ENCODE measurements around the gene AP4M1.

The AP4M1 gene, protein sequence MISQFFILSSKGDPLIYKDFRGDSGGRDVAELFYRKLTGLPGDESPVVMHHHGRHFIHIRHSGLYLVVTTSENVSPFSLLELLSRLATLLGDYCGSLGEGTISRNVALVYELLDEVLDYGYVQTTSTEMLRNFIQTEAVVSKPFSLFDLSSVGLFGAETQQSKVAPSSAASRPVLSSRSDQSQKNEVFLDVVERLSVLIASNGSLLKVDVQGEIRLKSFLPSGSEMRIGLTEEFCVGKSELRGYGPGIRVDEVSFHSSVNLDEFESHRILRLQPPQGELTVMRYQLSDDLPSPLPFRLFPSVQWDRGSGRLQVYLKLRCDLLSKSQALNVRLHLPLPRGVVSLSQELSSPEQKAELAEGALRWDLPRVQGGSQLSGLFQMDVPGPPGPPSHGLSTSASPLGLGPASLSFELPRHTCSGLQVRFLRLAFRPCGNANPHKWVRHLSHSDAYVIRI

GRCh38 chr7:100101016-100101862 is at the start of gene AP4M1, which contains the start of gene MCM7:
AP4M1 (plus strand) TSS chr7:100101643; CDS start chr7:100101715, 72 bp downstream.
MCM7 (minus strand) TSS chr7:100101397; CDS start chr7:100101294, 103 bp downstream.
- peak; percentile 100 for DNase-seq (ENCODE audit: low spot score)

DNA sequence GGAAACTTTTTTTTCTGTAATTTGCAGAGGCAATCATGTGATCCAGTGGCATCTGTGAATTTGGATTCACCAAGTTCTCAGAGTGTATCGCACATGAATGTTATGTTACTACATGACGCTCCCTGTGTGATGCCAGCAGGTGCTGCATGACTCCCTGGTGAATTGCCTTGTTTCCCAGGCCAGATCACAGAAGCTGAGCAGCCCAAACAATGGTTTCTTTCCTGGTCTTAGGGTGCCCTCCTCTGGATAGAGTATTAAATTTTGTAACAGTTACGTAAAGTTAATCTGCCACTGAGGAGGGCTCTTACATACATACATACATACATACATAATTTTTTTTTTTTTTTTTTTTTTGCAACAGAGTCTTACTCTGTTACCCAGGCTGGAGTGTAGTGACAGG is 48.2 kb upstream of the AP4M1 start:
- DNase-seq (ENCODE audit: low spot score), result peak; percentile 89

DNA sequence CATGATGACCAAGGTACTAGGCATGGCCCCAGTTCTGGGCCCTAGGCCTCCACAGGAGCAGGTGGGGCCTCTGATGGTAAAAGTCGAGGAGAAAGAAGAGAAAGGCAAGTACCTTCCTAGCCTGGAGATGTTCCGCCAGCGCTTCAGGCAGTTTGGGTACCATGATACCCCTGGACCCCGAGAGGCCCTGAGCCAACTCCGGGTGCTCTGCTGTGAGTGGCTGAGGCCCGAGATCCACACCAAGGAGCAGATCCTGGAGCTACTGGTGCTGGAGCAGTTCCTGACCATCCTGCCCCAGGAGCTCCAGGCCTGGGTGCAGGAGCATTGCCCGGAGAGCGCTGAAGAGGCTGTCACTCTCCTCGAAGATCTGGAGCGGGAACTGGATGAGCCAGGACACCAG is 44.4 kb upstream of the AP4M1 start:
- DNase-seq (ENCODE audit: low spot score), result no peak

DNA sequence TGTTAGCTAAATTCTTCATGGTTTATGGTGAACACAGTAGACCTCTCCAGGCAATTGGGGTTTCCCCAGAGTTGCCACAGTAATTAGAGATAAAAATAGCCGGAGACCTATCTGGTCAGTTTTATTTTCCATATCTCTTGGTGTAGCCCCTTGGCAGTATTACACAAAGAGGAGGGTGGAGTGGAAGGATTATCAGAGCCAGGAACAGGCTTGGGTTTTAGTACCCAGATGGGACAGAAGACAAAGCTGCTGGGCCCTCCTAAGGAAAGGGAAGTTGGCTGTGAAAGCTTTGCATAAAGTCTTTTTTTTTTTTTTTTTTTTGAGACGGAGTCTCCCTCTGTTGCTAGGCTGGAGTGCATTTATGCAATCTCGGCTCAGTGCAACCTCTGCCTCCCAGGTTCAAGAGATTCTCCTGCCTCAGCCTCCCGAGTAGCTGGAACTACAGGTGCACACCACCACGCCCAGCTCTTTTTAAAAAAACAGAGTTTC is 42.1 kb upstream of the AP4M1 start:
- DNase-seq (ENCODE audit: low spot score), result no peak

GRCh38 chr7:100061518-100062193 is 39.8 kb upstream of the AP4M1 start:
- DNase-seq (ENCODE audit: low spot score), result no peak

DNA sequence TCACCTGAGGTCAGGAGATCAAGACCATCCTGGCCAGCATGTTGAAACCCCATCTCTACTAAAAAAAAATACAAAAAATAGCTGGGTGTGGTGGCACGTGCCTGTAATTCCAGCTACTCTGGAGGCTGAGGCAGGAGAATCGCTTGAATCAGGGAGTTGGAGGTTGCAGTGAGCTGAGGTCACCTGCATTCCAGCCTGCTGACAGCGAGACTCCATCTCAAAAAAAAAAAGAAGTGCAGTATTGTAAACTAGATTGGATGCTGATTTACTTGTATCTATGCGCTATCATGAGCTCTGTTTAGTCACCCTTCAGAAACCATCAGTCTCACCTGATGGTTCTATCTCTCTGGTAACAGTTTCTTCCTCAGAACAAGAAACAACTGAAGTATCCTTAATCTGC is 38.1 kb upstream of the AP4M1 start:
- DNase-seq (ENCODE audit: low spot score), result no peak

DNA sequence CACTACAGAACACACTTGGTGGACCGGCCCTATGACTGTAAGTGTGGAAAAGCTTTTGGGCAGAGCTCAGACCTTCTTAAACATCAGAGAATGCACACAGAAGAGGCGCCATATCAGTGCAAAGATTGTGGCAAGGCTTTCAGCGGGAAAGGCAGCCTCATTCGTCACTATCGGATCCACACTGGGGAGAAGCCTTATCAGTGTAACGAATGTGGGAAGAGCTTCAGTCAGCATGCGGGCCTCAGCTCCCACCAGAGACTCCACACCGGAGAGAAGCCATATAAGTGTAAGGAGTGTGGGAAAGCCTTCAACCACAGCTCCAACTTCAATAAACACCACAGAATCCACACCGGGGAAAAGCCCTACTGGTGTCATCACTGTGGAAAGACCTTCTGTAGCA is 37.3 kb upstream of the AP4M1 start:
- no peak for DNase-seq (ENCODE audit: low spot score)

DNA sequence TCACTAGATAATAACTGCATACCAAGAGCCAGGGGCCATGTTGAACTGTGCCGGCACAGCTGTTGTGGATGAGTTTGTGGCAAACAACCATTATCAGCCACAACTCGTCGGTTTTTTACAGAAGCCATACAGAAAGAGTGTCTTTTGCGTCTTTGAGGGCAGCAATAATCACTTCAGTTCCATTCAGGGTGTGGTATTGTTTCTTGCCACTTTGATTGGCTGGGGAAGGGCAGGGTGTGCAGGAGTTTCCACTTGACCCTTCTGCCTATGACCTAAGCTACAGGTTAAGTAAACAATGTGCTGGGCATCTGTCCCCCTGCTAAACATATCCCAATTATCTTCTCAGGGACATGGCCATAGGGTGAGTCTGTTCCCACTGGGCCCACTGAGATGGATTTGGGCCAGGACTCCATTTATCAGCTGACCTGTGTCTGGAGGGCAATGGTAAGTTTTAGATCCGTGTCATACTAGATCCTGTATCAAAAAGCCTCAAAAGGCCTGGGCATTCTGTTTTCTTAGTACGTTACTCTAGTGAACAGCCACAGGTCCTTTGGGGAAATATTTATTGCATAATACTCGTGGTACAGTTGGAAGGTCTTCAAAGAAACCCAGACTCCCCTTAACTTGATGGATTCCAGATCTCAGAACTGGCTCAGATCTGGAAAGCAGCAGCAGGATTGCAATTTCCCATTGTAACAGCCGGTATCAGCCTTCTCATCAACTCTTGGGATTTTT is 35.8 kb upstream of the AP4M1 start:
- DNase-seq (ENCODE audit: low spot score), result no peak

GRCh38 chr7:100066953-100067352 is 34.5 kb upstream of the AP4M1 start:
- DNase-seq (ENCODE audit: low spot score), result no peak

DNA sequence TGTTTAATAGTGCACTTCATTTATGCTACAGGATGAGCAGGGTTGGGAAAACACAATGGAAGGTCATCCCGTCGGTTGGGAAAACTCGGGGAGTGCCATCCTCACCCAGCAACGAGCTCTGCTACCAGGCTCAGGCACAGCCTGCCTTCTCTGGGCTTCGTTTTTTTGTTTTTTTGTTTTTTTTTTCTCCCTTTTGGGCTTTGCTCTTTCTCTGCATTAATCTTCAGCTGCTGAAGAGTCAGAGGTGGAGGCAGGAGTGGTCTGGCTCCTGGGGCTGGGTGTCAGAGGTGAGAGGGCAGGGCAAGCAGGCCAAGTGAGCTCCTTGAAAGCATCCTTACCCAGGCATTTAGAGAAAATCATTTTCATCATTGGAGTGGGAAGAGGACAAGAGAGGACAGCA is 31.5 kb upstream of the AP4M1 start:
- DNase-seq (ENCODE audit: low spot score), result no peak

DNA sequence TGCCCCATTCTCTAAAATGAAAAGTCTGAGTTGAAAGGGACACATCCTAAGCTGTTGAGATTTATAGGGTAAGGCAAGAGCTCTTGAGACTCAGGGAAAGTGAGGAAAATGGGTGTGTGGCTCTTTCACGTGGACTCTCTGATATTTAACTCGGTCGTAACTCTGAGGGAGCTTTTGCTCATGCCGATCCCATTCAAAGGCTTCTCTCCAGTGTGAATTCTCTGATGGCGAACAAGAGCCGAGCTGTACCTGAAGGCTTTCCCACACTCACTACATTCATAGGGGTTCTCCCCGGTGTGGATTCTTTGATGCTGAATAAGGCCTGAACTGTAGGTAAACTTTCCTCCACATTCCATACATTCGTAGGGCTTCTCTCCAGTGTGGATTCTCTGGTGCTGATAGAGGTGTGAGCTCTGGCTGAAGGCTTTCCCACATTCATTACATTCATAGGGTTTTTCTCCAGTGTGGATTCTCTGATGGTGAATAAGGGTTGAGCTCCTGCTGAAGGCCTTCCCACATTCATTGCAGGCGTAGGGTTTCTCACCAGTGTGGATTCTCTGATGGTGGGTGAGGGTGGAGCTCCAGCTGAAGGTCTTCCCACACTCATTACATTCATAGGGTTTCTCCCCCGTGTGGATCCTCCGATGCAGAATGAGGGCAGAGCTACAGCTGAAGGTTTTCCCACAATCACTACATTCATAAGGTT is 30.3 kb upstream of the AP4M1 start:
- no peak for DNase-seq (ENCODE audit: low spot score)

GRCh38 chr7:100072462-100072861 is 29.0 kb upstream of the AP4M1 start:
- no peak for DNase-seq (ENCODE audit: low spot score)

DNA sequence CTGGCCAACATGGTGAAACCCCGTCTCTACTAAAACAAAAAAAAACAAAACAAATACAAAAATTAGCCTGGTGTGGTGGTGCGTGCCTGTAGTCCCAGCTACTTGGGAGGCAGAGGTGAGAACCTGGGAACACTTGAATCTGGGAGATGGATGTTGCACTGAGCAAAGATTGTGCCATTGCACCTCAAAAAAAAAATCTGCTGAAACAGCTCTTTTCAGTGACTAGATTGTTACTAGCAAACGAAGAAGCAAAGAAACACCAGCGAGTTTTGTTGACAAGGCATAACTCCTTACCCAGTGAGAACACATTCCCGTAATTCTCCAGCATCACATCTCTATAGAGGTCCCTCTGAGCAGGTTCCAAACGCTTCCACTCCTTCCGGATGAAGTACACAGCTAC is 26.6 kb upstream of the AP4M1 start:
- DNase-seq (ENCODE audit: low spot score), result no peak

GRCh38 chr7:100075418-100075817 is 26.0 kb upstream of the AP4M1 start:
- DNase-seq (ENCODE audit: low spot score), result no peak

- no peak for DNase-seq (ENCODE audit: low spot score)
Observed at GRCh38 chr7:100077205-100077604, 24.2 kb upstream of the AP4M1 start.

DNA sequence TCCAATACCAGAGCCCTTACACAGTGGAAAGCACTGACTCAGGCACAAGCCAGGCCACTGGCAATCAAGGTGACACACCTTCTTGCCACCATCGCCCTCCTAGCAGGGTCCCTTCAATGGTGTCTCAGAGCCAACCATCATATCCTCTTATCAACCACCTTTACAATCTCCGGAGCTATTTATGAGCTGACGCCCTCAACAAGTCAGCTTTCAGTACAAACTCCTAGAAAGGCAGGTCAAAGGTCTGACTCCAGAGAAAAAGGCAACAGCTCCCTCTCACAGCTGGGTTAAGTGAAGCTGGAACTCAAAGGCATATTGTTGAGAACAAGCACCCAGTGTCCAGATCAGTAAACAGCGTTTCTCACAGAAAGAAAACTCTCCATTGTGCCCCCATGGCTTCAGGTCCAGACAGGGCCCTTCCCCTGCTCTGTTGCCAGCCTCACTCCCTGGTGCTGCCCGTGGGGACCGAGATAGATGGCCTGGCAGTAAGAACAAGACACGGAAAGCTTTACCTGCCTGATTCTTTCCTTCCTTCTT is 22.4 kb upstream of the AP4M1 start:
- no peak for DNase-seq (ENCODE audit: low spot score)

- no peak for DNase-seq (ENCODE audit: low spot score)
Observed at GRCh38 chr7:100080907-100081534, 20.4 kb upstream of the AP4M1 start.

GRCh38 chr7:100081535-100082102 is 19.8 kb upstream of the AP4M1 start, which contains the start of gene ZNF3:
ZNF3 (minus strand) TSS chr7:100081723; CDS start chr7:100077357, 4,366 bp downstream.
- peak; percentile 100 for DNase-seq (ENCODE audit: low spot score)

DNA sequence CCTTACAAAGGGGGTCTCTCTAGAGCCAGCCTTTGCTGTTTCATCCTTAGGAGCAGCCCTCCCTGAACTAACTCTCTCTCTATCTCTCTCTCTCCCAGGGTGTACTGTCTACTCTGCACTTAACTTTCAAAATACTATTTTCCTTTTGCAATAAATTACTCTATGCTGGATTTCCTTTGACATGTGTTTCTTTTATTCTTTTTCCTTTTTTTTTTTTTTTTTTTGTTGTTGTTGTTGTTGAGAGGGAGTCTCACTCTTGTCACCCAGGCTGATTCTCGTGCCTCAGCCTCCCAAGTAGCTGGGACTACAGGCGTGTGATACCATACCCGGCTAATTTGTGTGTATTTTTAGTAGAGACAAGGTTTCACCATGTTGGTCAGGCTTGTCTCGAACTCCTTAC is 18.5 kb upstream of the AP4M1 start:
- DNase-seq (ENCODE audit: low spot score), result no peak

- no peak for DNase-seq (ENCODE audit: low spot score)
Observed at GRCh38 chr7:100085515-100085914, 15.9 kb upstream of the AP4M1 start.
